ENCODE results near the gene GBF1.
A peak's percentile ranks its signal among the peaks of the same experiment; 100 is the strongest.
"Not testable (repeated sequence)": the region's sequence is repeated elsewhere in the genome, so short reads cannot be mapped to it uniquely, and the experiment has no call there.

GBF1 gene

GRCh38 chr10:102245082-102245931 is at the start of gene GBF1:
TSS of gene GBF1 (plus strand) at chr10:102245532. CDS start at chr10:102258939, 13,407 bp downstream.
- DNase-seq (ENCODE audit: low spot score) = peak; percentile 96

- no peak for DNase-seq (ENCODE audit: low spot score)
Observed at GRCh38 chr10:102196893-102197292, 48.4 kb upstream of the GBF1 start.

GRCh38 chr10:102198027-102198426 is 47.3 kb upstream of the GBF1 start:
- no peak for DNase-seq (ENCODE audit: low spot score)

- DNase-seq (ENCODE audit: low spot score) = no peak
Observed at GRCh38 chr10:102200751-102201640, 44.3 kb upstream of the GBF1 start.

- no peak for DNase-seq (ENCODE audit: low spot score)
Observed at GRCh38 chr10:102202386-102202785, 42.9 kb upstream of the GBF1 start.

GRCh38 chr10:102208311-102209035 is 36.9 kb upstream of the GBF1 start:
- peak; percentile 37 for DNase-seq (ENCODE audit: low spot score)

- no peak for DNase-seq (ENCODE audit: low spot score)
Observed at GRCh38 chr10:102211615-102212299, 33.6 kb upstream of the GBF1 start.

- not testable (repeated sequence) for DNase-seq (ENCODE audit: low spot score)
Observed at GRCh38 chr10:102213599-102213998, 31.7 kb upstream of the GBF1 start.

- no peak for DNase-seq (ENCODE audit: low spot score)
Observed at GRCh38 chr10:102219370-102219769, 26.0 kb upstream of the GBF1 start.

- no peak for DNase-seq (ENCODE audit: low spot score)
Observed at GRCh38 chr10:102220612-102221011, 24.7 kb upstream of the GBF1 start.

- DNase-seq (ENCODE audit: low spot score) = no peak
Observed at GRCh38 chr10:102222797-102223196, 22.5 kb upstream of the GBF1 start.

- DNase-seq (ENCODE audit: low spot score) = peak; percentile 98
Observed at GRCh38 chr10:102225646-102226541, 19.4 kb upstream of the GBF1 start, which contains the start of gene ELOVL3. TSS of gene ELOVL3 (plus strand) at chr10:102226299. CDS start at chr10:102226549, 250 bp downstream.

- no peak for DNase-seq (ENCODE audit: low spot score)
Observed at GRCh38 chr10:102226542-102226870, 18.8 kb upstream of the GBF1 start.

GRCh38 chr10:102227050-102227449 is 18.3 kb upstream of the GBF1 start:
- peak; percentile 57 for DNase-seq (ENCODE audit: low spot score)

- peak; percentile 84 for DNase-seq (ENCODE audit: low spot score)
Observed at GRCh38 chr10:102229810-102230263, 15.5 kb upstream of the GBF1 start.

GRCh38 chr10:102230264-102230860 is 15.0 kb upstream of the GBF1 start:
- DNase-seq (ENCODE audit: low spot score) = peak; percentile 63

- no peak for DNase-seq (ENCODE audit: low spot score)
Observed at GRCh38 chr10:102230861-102231356, 14.4 kb upstream of the GBF1 start.

GRCh38 chr10:102231357-102232318 is 13.7 kb upstream of the GBF1 start:
- peak; percentile 70 for DNase-seq (ENCODE audit: low spot score)

GRCh38 chr10:102233997-102234396 is 11.3 kb upstream of the GBF1 start:
- no peak for DNase-seq (ENCODE audit: low spot score)

All from AG08396 (cell line).